GM19099 (cell line): Measurements from ENCODE around the gene TRIM56.

Experiments used
- POLR2A ChIP-seq: IDR thresholded peaks from 3 replicates; pipeline ENCODE4 v1.6.1; 2011; ENCODE audit warnings: low read depth; ENCODE audit not compliant: insufficient read length; ENCODE audit errors: extremely low read depth

The TRIM56 gene

DNA sequence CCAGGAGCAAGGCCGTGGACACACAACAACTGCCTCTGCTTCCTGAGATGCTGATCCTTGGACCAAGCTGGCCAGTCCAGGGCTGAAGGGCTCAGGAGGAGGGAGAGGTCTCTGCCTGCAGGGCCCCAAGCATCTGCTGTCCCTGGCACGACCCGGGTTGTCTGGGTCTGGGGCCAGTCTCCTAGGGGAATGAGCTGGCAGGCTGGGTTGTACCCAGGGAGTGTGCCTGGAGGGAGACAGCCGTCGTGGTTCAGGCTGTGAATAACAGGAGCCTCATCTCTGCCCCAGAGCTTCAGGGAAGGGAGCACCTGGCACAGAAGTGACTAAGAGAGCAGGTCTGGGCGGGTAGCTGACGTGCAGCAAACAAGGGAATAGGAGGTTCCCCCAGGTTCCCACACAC is 23.7 kb downstream of the TRIM56 start:
- TF ChIP-seq POLR2A, result no peak

DNA sequence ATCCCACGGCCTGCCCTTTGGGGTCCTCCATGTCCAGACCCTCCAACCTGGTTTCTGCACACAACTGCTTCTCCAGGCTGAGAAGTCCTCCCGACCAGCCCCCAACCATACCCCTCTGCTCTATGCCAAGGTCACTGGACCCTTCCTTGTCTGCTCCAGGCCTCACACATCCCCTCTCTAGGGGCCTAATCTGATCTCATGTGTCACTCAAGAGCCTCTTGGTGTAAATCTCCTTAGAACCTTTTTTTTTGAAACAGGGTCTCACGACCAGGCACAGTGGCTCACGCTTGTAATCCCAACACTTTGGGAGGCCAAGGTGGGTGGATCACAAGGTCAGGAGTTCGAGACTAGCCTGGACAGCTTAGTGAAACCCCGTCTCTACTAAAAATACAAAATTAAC is 24.1 kb downstream of the TRIM56 start:
- TF ChIP-seq POLR2A, result no peak

DNA sequence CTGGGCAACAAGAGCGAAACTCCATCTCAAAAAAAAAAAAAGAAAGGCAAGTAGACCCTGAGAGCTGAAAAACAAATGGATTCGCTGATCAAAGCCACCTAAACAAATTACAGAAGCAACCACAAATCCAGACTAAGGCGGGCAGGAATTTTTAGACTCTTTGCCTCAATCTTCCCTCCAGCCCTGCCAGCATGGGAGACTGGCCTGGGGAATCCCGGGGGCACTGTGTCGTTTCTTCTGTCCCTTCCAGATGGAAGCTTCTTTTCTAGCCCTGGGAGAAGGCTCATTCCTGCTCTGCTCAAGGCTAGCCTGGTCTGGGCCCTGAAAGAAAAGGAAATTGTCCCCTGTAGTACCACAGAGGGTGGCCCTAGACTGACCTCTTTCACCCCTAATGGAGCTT is 26.0 kb downstream of the TRIM56 start:
- no peak for TF ChIP-seq POLR2A

DNA sequence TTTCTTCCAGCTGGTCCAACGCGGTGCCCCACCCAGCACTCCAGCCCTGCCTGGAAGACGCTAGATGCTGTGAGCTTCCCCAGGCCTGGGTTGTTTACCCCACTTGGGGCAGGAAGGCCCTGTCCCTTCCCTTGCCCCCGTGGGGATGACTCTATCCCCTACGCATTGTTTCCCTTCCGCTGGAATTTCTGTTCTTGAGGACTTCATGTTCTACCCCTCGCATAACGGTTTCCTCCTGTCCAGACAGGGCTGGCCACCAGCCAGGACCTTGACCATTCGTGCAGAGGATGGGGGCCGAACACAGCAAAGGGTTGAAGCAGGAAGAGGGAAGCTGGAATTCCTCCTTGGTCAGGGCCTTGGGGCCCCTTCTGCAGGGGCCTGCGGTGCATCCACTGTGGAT is 27.0 kb downstream of the TRIM56 start:
- TF ChIP-seq POLR2A, result no peak

DNA sequence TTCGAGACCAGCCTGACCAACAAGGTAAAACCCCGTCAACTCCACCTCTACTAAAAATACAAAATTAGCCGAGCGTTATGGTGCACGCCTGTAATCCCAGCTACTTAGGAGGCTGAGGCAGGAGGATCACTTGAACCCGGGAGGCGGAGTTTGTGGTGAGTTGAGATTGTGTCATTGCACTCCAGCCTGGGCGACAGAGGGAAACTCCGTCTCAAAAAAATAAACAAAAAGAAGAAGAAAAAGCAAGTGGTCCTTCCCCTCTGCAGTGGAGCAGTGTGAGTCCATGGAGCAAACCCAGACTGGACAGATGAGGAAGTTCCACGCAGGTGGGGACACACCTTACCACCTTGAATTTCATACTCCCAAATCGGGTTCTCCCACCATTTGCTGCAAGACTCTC is 28.6 kb downstream of the TRIM56 start:
- no peak for TF ChIP-seq POLR2A

DNA sequence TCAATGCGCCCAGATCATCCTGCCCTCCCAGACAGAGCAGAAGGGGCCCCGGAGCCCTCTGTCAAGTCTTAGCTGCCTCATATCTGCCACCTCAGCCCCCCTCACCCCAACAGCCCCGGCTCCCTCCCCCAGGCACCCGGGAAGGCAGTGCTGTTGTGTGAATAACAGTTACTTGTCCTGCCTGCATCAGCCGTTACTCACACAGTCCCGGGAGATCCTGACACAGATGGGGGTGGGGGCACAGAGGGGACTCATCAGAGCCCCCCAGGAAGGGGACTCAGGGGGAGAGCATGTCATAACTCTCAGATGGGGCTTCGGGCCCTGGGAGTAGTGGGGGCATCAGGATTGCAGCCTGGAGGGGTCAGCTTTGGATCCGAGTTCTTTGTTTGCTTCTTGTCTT is 29.2 kb downstream of the TRIM56 start:
- TF ChIP-seq POLR2A, result no peak

DNA sequence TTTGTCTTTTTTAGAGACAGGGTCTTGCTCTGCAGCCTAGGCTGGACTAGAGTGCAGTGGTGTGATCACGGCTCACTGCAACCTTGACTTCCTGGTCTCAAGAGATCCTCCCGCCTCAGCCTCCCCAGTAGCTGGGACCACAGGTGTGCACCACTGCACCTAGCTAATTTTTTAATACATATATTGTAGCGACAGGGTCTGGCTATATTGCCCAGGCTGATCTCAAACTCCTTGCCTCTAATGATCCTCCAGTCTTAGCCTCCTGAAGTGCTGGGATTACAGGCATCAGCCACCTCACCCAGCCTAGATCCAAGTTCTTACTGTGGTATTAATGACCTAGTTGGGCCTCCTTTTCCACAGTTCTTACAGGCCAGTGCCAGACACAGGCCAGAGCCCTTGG is 29.9 kb downstream of the TRIM56 start:
- TF ChIP-seq POLR2A, result no peak

DNA sequence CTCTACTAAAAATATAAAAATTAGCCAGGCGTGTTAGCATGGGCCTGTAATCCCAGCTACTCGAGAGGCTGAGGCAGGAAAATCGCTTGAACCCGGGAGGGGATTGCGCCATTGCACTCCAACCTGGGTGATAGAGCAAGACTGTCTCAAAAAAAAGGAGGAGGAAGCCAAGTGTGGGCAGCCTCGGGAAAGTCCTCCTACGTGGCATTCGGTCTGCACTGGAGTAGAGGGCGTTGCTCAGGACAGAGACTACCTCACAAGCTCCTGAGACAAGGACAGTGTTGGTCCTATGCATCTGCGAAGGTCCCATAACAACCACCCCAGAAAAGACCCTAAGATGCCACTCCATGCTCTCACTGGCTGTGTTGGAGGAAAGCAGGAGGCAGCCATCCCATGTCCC is 31.6 kb downstream of the TRIM56 start:
- TF ChIP-seq POLR2A, result no peak

DNA sequence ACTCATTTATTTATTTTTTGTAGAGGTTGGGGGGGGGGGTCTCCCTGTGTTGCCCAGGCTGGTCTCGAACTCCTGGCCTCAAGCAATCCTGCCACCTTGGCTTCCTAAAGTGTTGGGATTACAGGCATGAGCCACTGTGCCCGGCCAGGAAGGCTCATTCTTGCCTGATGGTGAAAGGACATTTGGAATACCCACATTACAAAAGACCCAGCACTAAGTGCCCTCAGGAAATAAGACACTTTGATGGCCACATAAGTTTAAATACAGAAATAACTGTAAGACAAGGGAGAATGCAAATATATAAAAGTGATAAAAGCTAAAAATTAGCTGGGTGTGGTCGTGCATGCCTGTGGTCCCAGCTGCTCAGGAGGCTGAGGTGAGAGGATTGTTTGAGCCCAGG is 33.6 kb downstream of the TRIM56 start:
- no peak for TF ChIP-seq POLR2A

DNA sequence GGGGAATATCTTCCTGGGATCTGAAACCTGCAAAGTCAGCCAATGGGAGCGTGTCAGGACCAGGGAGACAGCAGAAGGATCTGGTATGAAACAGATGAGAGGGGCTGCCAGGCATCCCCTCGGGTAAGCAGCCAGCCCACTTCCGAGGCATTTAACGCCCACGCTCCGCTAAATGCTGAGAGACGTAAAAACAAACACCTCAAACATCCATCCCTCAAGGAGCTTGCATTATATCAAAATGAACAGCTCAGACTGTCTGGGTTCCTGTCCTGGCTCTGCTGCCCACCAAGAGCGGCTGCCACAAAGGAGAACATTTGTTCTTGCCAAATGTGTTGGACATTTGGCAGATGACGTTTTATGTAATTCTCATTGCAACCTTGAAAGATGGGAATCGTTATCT is 34.6 kb downstream of the TRIM56 start:
- TF ChIP-seq POLR2A, result no peak

DNA sequence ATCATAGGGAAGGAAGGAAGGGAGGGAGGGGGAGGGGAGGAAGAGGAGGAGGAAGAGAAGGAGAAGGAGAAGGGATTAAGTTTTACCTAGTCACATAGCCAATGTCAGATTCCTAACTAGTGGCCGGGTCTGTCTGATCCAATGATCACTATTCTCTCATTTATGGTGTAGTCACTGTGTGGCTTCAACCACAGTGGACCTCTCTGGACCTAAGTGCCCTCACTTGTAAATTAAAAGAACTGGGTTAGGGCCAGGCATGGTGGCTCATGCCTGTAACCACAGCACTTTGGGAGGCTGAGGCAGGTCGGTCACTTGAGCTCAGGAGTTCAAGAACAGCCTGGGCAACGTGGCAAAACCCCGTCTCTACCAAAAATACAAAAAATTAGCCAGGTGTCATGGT is 35.0 kb downstream of the TRIM56 start:
- no peak for TF ChIP-seq POLR2A

DNA sequence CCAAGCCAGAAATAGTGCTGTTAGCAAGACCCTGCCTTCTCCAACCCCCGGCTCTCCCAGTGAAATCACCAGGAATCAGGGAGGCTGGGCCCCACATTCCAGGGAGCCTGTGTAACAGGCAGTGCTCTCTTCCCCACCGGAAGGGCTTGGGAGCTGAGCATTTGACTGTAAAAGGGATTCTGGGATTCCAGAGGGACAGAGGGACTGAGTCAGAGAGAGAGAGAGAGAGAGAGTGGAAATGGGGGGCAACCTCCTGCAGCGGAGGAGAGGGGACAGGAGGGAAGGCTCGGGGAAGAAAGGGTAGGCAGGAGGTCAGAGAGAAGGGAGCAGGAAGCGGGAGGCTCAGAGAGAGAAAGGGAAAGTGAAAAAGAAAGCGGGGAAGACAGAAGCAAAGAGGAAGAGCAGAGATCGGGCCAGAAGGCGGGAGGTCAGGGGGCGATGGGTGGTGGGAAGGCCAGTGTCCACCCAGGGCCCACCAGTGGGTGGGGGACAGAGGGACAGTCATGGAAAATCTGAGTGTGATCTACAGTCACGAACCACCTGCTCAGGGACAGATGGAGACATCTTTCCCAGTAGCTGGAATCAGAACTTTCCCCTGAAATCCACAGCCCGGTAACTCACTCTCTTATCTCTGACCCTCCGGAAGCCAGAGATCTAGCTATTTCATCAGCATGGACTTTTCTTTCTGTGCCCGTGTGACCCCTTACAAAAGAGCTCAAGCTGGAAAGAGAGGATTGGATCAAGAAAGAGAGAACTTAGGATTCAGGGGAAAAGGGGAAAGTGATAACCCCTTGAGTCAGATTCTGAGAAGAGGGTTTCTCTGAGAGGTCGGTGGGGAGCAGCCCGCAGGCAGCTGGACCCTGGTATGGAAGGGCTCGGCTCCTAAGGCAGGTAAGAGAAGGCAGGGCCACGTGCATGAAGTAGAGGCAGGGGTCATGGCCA is 37.0 kb downstream of the TRIM56 start:
- no peak for TF ChIP-seq POLR2A

DNA sequence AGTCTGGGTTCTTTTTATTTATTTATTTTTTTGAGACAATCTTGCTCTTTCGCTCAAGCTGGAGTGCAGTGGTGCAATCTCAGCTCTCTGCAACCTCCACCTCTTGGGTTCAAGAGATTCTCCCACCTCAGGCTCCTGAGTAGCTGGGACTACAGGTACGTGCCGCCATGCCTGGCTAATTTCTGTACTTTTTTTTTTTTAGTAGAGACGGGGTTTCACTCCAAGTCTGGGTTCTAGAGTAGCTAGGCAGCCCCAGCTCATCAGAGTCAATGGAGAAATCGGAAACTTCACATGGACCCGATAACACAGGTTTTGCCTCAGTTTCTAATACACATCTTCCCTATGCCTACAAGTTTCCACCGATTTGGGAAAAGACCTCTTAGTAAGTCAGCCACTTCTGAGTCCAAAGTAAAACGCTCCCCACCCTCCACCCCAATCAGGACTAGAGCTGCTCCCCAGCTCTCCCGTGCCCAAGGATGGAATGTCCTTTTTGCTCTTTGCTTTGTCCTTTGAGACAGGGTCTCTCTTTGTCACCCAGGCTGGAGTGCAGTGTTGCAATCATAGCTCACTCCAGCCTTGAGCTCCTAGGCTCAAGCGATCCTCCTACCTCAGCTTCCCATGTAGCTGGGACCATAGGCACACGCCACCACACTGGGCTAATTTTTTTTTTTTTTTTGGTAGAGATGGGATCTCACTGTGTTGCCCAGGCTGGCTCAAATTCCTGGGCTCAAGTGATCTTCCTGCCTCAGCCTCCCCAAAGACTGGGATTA is 37.8 kb downstream of the TRIM56 start:
- TF ChIP-seq POLR2A, result no peak

DNA sequence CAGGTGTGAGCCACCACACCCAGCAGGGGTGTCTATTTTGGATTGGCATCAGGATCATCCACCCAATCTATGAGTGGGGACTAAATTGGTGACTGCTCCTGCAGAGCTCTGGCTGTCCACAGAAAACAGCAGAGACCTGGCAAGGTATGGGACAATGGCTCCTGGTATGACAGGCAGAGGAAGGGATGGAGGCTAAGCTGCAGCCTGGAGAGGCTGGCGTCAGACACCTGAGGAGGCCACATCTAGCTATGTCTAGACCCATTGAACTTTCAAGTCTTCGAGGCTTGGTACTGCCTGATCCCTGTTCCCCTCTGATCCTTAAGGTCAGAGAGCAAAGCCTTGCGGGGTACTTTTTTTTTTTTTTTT is 38.4 kb downstream of the TRIM56 start:
- TF ChIP-seq POLR2A, result no peak

DNA sequence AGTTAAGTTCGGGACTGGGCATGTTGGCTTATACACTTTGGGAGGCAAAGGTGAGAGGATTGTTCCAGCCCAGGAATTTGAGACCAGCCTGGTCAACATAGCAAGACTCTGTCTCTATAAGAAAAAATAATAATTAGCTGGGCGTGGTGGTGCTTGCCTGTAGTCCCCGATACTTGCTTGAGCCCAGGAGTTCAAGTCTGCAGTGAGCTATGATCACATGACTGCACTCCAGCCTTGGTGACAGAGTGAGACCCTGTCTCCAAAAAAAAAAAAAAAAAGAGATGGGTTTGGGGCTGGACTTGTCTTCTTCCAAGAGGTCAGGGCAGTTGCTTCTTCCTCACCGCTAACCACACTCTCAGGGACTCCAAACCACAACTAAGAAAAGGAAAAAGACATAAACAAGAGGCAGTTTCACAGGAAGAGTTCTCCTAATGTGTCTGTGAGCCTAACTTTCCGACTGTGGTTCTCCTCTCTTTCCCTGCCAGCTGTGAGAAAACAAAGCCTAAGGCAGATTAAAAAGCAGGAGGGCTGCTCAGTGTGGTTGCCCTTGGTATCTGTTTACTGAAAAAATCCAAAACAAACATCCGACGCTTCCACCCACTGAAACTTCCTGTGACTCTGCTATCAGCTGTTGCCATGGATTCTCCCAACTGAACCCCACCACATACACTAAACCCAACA is 39.2 kb downstream of the TRIM56 start:
- TF ChIP-seq POLR2A, result no peak
